Activated T-helper 1 cell treated with Interleukin-2 at 50 U/mL for 16 hours (primary cell): ENCODE results near the gene MAP1B.

Experiments
- DNase-seq: peaks from one replicate; pipeline ENCODE4 v3.0.0-alpha.2; 2020; ENCODE audit warnings: low read depth

MAP1B gene

GRCh38 chr5:72194846-72195245 is 87.6 kb downstream of the MAP1B start:
- DNase-seq, result no peak

DNA sequence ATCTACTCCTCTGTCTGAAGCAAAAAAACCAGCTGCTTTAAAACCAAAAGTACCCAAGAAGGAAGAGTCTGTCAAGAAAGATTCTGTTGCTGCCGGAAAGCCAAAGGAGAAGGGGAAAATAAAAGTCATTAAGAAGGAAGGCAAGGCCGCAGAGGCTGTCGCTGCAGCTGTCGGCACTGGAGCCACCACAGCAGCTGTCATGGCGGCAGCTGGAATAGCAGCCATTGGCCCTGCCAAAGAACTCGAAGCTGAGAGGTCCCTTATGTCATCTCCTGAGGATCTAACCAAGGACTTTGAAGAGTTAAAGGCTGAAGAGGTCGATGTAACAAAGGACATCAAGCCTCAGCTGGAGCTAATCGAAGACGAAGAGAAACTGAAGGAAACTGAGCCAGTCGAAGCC is 88.3 kb downstream of the MAP1B start:
- DNase-seq, result no peak

DNA sequence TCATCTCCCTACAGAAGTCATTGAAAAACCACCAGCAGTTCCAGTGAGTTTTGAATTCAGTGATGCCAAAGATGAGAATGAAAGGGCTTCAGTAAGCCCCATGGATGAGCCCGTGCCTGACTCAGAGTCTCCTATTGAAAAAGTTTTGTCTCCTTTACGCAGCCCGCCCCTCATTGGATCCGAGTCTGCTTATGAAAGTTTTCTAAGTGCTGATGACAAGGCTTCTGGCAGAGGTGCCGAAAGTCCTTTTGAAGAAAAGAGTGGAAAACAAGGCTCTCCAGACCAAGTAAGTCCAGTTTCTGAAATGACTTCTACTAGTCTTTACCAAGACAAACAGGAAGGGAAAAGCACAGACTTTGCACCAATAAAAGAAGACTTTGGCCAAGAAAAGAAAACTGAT is 90.1 kb downstream of the MAP1B start:
- DNase-seq, result no peak

- DNase-seq, result no peak
These were observed 92.4 kb downstream of the MAP1B start for GRCh38 chr5:72199681-72200080.

DNA sequence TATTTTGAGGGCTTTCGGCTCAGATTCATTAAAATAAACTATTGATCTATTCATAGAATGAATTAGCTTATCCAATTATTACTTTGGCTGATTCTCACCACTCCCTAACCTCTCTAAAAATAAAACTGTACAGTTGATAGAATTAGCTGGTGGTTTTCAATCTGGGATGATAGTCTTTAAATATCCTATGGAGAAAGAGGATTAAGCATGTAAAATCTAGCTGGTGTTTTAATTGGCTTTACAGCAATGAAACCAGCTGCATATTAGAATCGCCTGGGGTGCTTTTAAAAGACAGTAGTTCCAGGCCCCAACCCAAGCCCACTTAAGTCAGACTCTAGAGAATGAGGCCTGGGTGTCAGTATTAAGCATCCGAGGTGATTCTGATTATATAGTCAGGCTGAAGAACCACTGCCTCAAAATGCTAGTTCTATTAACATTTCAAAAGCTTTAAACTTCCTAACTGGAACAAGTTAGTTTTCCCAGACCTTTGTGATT is 95.1 kb downstream of the MAP1B start:
- no peak for DNase-seq

GRCh38 chr5:72203251-72203845 is 96.1 kb downstream of the MAP1B start:
- DNase-seq, result no peak

DNA sequence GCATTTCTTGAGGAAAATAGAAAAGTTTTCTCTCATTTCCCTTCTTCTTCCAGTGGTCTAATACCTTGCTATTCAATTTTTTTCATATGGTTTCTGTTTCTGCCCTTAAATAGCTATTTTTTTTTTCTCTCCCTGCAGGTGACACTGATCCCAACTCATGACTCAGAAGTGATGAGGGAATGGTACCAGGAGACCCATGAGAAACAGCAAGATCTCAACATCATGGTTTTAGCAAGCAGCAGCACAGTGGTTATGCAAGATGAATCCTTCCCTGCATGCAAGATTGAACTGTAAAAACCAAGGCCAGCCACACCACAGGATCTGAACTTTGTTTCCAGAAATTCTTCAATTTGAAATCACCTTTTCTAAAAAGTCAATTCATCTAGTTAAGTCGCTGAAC is 97.7 kb downstream of the MAP1B start:
- DNase-seq, result no peak

- DNase-seq, result no peak
These were observed 98.2 kb downstream of the MAP1B start for GRCh38 chr5:72205431-72206009.

- DNase-seq, result no peak
These were observed 98.9 kb downstream of the MAP1B start for GRCh38 chr5:72206160-72206559.

DNA sequence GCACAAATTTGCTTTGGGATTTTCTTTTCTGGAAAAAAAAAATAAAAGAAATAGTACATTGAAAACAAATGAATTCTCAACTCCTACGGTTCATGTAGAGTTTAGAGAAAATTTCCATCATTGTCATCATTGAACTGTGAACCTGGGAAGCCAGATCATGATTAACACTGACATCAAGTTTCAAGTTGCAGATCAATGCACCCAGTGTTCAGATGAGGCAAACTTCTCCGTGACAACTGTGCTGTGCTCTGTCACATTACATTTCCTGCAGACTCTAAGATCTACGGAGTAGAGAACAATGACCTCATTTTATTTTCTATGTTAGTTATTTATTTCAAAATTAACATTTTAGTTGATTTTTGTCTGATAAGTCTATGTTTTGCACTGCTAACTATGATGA is 99.7 kb downstream of the MAP1B start:
- DNase-seq, result no peak

DNA sequence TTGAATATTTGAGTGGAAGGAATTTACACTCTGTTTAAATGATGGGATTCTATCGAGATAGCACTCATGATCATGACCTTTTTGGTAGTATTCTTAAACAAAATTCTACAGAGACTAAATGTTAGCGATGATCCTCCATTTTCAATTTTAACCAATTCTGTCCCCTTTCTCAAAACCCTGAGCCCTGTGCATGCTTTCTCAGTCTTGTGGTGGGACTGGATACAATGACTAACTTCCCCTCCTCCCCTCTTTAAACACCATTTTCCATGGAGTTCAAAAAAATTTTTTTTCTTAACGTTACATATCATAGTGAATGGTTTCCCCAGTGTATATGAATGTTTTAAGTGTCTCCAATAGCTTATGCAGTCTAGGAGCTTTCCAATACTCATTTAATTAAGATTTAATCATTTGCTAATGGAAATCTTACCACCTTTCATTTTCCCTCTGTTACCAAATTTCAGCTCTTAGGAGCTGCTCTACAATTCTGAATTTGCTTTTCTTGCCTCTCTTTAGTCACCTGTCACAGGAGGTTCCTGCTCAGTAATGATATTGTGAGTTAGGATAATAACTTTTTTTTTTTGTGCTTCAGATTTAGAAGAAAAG is 101.2 kb downstream of the MAP1B start:
- no peak for DNase-seq

DNA sequence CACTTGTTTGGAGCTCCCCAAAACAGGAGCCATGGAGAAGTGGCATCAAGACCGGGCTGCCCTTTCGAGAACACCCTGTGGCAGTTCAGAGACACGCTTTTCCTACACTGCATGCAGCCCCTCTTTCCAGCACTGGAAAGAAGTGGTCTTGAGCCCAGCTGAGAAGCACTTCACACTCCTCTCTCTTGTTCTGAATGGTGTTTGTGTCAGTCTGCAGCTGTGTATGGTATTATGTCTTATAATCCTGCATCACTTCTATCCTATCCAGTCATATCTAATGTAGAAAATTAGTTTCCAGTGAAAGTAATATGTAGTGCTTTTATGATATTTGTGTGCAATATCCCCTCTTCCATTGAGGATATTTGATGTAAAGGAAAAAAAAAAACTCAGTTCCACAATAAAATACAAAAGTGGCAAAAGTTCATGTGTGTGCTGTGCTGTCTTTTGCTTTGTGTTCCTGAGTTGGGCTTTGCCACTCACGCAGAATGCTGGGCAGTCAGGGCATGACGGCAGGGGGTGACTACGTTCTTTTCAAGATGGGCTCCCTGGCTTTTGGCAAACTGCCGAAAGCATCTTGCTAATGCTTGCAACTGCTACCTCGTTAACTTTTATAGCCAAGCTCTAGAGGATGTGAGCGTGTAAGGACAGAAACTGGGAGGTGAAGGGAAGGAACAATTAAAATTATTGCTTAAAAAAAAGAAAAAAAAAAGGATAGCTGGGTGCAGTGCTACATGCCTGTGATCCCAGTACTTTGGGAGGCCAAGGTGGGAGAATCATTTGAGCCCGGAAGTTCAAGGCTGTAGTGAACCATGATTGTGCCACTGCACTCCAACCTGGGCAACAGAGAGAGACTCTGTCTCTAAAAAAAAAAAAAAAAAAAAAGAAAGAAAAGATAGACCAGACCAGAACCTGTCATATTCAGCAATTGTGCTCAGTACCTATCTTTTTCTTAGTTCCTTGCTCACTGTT is 102.2 kb downstream of the MAP1B start:
- no peak for DNase-seq

DNA sequence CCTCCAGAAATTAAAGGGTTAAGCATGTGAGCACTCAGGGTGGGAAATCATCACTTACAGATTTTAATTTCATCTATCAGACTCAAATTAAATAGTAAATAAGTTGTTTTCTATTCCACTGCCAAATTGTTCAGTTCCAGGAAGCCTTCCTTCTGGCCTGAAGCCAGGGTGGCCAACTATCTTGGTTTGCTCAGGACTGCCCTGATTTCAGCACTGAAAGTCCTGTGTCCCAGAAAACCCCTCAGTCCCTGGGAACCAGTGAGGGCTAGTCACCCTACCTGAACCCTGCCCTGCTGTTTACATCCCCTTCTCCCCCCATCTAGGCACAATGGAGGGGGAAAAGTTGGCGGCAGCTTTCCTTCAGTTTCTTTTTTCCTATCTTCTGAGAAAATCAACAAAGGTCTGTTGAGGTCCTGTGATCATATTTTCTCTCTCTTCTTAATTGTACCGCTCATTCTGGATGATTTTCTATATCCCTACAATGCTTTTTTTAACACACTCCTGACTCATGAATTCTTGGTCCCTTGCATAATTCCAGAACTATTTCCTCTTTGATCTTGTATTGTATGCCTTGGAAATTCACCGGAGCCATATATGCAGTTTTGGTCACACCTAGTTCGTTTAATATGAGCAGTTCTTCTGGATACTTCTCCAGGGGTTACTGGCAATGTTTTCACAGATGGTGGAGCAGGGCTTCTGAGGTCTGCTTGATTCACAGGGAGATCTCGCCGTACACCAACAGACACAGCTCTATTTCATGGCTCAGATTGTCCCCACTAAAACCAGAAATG is 103.8 kb downstream of the MAP1B start:
- no peak for DNase-seq

DNA sequence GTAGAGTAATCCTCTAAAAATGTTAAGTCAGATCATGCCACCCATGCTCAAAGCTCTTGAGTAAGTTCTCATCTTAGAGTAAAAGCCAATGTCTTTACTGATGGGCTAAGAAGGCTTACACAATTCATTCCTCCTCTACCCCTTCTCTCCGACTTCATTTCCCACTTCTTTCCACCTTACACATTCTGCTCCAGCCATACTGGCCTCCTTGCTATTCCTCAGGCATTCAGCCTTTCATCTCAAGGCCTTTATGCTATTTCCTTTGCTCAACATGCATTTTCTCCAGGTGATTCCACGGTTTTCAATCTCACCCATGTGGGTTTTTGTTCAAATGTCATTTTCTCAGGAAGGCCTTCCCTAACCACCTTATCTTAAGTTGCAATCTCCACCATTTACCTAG is 104.9 kb downstream of the MAP1B start:
- DNase-seq, result no peak

DNA sequence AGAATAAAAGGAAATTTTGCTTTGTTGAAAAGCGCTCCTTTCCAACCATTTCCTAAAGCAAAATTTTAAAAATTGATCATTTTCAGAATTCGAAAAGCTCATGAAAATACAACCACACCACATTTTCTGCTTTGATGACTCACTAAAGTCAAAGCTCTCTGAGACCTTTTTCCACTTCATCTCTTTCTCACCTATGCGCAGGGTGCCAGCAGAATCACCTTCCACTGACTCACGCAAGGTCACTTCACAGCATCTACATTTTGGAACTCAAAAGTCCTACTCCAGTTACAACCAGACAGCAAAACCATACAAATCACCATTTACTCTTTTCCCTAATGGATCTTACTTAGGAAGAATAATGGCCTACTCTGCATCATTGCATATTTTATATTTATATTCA is 106.2 kb downstream of the MAP1B start:
- no peak for DNase-seq

- no peak for DNase-seq
These were observed 106.9 kb downstream of the MAP1B start for GRCh38 chr5:72214168-72214567.

DNA sequence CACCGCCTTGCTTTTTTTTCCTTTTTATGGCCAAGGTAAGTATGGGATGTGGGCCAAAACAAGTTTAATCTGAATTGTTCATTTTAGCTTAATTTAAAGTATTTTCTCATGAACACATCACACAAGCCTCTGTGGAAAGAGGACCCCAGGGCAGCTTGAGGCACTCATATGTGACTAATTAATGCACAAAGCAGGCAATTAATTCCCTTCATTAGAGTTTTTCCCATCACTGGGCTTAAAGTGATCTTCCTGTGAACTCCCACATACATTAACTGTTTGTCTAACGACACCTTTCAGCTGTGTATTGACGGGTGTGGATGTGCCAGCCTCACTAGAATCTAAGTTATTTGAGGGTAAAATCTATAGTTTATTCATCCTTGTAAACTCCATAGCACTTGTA is 109.5 kb downstream of the MAP1B start:
- DNase-seq, result no peak

GRCh38 chr5:72221099-72221498 is 113.8 kb downstream of the MAP1B start:
- no peak for DNase-seq

DNA sequence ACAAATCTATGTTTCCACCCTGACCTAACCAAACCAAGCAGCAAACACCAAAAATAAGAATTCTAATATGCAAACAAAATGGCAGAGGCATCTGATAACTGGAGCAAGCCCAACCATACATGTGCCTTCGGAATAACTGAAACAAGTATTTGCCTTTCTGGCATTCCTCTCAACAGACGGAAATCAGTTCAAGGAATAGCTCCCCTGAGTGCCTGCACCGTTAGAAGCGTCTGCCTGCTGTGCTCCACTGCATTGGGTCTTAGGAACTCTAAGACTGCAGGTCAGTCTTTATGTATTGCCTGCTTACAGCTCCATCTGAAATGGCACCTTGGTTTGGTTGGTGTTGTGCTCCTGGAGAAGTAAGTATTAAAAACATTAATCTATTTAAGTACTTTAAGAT is 114.3 kb downstream of the MAP1B start:
- DNase-seq, result no peak

DNA sequence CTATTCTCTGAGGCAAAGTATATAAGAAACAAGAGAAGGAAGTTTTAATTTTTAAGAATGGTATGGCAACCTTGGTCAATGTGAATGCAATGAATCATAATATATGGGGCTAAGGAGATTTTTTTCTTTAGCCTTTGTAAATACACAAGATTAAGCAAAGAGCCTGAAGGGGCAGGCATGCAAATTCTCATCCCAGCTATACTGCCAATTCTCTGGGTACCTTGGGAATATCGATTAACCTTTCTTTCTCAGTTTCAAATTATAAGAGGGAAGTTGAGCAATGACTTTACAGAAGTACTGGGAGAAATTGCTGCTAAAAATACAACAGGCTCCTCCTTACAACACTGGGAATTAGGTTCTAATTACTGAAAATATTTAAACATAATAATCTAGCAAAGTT is 115.2 kb downstream of the MAP1B start:
- no peak for DNase-seq

DNA sequence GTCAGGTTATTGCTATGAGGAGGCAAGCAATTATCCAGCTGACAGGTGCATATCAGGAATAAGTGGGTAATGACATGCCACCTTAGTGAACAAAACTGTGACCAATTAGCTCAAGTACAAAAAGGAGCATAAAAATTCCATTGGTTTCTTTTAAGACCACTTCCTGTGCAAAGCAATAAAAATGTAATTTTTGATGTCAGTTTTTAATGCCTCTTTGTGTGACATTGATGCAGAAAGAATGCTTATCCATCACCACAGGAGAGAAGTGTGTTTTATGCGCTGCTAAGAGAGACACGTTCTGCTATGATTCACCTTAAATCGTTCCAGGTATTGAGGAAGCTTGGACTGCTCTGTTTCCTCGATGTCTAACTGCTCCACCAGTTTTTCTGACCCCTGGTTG is 116.1 kb downstream of the MAP1B start:
- no peak for DNase-seq

- DNase-seq, result no peak
These were observed 117.7 kb downstream of the MAP1B start for GRCh38 chr5:72224946-72225463.
